Retinal pigment epithelial cell (primary cell): ENCODE results near the gene ARAP1.

Experiments
- DNase-seq: peaks from one replicate; pipeline ENCODE4 v3.0.0-alpha.2; 2010; ENCODE audit warnings: low read depth
- H3K4me3 ChIP-seq: 2 replicates; pipeline ENCODE4 v1.5.1; 2011; ENCODE audit warnings: mild to moderate bottlenecking, low read length, control low read depth, moderate library complexity
- CTCF ChIP-seq: conservative IDR thresholded peaks from 2 replicates; pipeline ENCODE4 v1.5.1; 2011; ENCODE audit warnings: low read depth, low read length, control low read depth, inconsistent platforms

Gene ARAP1

GRCh38 chr11:72641522-72642042 is 110.6 kb downstream of the ARAP1 start:
- DNase-seq = no peak
- H3K4me3 ChIP-seq = no peak overlapping the region
- no peak for TF ChIP-seq CTCF

- H3K4me3 ChIP-seq = no peak overlapping the region
- DNase-seq = no peak
Observed at GRCh38 chr11:72639502-72640375, 112.5 kb downstream of the ARAP1 start.

GRCh38 chr11:72637926-72638325 is 114.3 kb downstream of the ARAP1 start:
- TF ChIP-seq CTCF = no peak
- DNase-seq = no peak
- H3K4me3 ChIP-seq = no peak overlapping the region

More at GRCh38 chr11:72639502-72640375, 112.5 kb downstream of the ARAP1 start:
- TF ChIP-seq CTCF = no peak

GRCh38 chr11:72637198-72637597 is 115.0 kb downstream of the ARAP1 start:
- no peak overlapping the region for H3K4me3 ChIP-seq
- no peak for DNase-seq
- no peak for TF ChIP-seq CTCF

GRCh38 chr11:72636376-72636775 is 115.8 kb downstream of the ARAP1 start:
- H3K4me3 ChIP-seq = no peak overlapping the region
- no peak for TF ChIP-seq CTCF
- DNase-seq = no peak

- no peak for DNase-seq
- no peak for TF ChIP-seq CTCF
Observed at GRCh38 chr11:72635933-72636332, 116.3 kb downstream of the ARAP1 start.

GRCh38 chr11:72635309-72635915 is 116.8 kb downstream of the ARAP1 start:
- no peak overlapping the region for H3K4me3 ChIP-seq
- no peak for TF ChIP-seq CTCF
- DNase-seq = no peak

More at GRCh38 chr11:72635933-72636332, 116.3 kb downstream of the ARAP1 start:
- no peak overlapping the region for H3K4me3 ChIP-seq
